NCI-H524 treated with DMSO at 0.1 percent for 48 hours (cell line): ENCODE results near the gene TSPAN8.
"Not testable (repeated sequence)": the region's sequence is repeated elsewhere in the genome, so short reads cannot be mapped to it uniquely, and the experiment has no call there.

Source experiments
- DNase-seq: peaks from one replicate; lab custom pipeline; 2025; lab: John Stamatoyannopoulos, UW

TSPAN8 gene

DNA sequence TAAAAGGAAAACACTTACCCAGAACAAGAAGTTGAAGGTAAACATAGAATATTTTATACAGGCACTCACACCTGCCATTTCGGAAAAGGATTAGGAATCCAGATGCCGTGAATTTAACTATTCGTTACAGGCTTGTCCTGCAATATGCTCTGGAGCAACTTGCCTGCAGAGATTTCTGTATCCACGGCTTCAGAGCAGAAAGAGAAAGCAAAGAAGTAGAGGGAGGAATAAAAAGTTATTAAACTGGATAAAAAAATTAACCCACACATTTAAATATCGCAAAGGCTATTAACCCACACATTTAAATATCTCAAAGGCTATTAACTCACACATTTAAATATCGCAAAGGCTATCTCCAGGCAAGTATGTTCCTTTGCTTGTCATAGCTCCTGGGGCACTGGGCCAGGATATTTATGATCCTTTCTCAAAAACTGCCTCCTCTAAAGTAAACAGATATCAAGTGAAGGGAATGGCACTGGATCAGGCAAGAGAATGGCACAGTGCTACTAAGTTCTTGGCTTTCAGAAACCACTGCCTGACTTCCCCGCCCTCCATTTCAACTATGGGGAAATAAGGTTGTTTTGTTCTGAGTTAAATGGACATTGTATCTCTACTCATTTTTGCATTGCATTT, at the start of gene TSPAN8:
Gene TSPAN8, minus strand, starts transcription at position 399 of the 633 bp plus-strand sequence. Its CDS starts 321 bp downstream, at position 78.
- peak; percentile 7 for DNase-seq

DNA sequence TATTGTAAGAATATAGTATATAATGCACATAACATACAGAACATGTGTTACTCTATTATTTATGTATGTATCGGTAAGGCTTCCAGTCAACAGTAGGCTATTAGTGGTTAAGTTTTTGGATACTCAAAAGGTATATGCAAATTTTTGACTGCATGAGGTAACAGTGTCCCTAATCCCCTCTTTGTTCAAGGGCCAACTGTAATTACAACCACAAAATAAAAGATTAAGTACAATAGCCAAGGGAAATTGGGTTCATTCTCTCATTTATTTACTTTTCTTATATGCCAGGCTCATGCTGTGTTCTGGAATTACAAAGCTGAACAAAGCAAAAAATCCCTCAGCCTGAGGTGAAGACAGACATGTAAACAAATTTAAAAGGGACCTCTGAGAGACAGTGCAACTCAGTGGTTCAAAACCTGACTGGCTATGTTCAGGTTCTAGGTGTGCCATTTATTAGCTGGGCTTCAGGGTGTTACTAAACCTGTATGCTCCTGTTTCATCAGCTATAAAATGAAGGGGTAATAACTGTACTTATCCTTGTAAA, 43.4 kb upstream of the TSPAN8 start:
- DNase-seq = no peak

DNA sequence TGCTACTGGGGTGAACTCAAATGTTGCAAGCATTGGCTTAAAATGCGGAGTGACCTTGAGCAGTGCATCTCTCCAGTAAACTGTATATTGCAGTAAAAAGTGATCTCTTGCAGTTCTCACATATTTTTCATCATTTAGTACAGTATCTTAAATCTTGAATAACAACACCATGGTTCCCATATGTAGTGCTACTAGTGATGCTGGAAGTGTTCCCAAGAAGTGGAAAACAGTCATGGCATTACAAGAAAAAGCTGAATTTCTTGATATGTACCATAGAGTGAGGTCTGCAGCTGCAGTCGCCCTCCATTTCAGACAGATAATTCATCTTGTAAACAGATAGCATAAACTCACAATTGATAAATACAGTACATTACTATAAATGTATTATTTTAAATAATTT, 42.9 kb upstream of the TSPAN8 start:
- no peak for DNase-seq

DNA sequence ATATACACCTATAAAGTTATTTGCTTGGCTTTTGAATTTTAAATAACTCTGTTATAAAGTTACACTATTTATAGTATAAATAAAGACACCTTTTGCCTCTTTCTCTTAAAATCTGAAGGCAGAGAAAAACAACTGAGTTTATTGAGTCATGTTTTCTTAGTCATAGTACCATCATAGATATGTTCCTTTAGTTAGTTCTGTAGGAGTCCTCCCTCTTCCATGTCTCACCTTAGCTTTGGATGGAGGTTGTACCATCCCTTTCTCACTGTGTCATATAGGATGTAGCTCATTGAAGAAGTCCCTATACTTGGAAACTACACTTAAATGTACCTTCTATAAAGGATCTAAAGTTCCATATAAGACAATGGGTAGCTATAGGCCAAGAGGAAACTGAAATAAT, 39.7 kb upstream of the TSPAN8 start:
- no peak for DNase-seq

DNA sequence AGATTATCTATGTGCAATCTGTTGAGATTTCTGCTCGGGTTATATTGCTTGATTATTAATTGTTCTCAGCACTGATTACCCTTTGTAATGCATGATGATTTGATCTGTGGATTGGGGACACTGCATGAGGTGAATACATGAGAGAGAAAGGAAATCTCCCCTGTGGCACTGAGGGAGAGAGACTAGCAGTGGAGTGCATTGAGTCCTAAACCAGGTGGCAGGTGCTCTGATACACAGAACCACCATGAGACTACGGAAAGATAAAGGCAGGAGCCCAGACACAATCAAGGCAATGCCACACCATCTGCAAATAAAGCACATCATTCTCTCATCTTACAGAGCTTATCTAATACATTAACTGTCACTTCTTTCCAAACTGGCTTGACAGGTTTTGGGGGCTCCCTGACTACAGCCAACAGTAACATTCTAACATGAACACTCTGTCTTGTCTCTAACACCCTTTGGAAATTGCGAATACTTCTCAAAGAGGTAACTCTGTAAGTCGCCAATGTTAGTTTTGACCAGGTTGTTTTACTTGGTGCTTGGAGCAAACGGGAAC, 37.6 kb upstream of the TSPAN8 start:
- no peak for DNase-seq

DNA sequence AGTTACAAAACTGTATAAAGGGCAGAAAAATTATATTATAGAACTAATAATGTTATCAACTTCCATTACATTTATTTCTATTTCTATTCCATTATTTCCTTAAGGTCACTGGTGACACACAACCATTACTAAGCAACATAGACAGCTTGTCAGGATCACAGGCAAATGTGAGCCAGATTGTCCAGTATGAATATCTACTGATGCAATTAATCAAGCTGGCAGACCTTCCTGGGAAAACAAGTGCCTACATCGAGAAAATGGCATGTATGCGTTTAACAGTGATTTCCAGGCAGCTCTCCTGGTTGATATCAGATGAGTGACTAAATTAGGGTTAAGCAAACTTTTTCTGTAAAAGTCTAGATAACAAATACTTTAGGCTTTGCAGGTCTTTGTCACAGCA, 36.9 kb upstream of the TSPAN8 start:
- DNase-seq = no peak

DNA sequence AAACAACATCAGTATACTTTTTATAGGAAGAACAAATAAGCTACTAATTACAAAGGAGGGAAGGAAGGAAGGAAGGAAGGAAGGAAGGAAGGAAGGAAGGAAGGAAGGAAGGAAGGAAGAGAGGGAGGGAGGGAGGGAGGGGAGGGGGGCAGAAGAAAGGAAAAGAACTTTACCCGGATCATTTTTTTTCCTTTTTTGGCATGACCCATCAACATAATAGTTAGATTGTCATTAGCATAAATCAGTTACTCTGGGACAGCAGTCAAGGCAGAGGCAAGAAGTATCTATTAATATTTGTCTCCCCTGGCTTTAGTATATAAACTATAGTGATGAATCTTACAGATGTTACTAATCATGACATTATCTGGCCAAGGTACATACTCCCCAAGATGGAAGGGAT, 35.2 kb upstream of the TSPAN8 start:
- no peak for DNase-seq

DNA sequence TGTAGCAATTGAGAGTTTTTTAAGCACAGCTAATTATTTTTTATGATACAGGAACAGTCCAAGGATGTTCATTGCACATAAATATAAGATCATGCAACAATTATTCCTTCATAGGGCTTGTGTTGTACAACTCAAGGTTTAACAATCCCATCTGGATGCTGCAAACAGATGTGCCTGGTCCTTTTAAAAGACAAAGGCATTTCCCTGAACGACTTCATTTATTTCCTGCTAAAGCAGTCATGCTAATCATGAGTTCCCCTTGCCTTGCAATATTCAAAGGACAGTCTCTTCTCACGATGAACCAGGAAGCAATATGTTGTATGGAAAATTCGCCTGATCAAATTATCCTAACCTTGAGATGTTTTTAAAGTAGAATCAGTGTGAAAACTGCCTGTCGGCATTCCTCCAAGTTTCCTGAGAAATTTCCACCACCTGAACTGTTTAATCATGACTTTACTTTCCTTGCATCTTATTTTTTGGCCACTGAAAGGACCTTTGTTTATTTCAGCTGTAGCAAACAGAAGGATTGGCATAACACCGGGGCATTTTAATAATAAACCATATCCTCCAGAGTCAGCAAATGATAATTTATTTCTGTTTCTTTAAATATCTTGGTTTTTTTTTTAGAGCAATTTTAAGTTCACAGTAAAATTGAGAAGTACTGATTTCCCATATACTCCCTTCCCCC, 33.9 kb upstream of the TSPAN8 start:
- DNase-seq = no peak

DNA sequence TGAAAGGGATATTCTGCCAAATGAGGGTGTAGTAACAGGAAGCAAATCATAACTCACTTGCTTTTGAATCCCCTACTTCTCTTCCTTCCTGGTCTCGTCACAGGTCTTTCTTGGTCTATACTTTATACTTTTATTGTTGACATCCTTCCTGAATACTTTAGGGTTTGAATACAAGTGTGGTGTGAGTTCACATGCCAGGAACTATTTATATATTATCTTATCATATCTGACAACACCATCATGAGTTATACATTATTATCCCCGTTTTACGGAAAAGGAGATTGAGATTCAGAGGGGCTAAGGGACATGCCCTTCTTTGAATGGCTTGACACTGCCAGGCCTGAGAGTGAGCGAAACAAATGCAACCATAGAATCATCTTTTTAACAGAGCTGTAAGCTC, 33.0 kb upstream of the TSPAN8 start:
- no peak for DNase-seq

DNA sequence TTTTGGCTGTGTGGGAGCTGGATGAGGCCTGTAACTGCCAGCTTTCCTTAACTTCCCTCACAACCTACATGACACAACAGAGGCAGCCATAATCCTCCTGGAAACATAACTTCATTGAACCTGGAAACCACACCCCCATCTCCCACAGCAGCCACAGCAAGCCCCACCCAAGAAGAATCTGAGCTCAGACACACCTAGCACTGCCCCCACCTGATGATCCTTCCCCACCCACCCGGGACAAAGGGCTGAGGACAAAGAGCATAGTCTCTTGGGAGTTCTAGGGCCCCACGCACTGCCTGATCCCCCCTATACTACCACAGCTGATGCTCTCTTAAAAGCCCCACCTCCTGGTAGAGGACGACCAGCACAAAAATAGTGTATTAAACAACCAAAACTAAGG, 29.6 kb upstream of the TSPAN8 start:
- DNase-seq = no peak

DNA sequence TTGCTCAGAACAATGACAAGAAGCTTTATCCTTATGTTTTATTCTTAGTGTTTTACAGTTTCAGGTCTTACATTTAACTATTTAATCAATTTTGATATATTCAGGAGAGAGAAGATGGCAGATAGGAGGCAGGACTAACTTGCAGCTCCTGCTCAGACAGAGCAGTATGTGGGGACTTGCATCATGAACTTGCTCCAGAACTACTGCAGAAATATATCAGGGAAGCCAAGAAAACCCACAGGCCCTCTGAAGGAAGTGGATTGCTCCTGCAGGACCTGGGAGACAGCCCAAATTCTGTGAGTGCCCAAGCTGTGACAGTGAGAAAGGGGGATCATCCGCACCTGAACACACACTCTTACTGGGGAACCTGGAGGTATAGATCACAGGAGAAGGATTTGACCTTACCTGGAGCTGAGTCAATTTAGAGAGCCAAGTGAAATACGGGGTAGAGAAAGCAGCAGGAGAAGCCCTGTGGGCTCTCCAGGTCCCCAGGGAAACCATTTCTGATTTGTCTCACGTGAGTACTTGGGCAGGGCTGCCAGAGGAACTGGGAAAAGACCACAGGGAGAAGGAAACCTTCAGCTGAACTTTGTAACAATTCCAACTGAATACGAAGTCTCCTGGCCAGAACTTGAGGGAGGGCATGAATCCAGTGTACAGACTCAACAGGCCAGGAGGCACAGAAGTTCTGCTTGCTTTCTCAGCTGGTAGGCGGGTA, 28.9 kb upstream of the TSPAN8 start:
- DNase-seq = no peak

DNA sequence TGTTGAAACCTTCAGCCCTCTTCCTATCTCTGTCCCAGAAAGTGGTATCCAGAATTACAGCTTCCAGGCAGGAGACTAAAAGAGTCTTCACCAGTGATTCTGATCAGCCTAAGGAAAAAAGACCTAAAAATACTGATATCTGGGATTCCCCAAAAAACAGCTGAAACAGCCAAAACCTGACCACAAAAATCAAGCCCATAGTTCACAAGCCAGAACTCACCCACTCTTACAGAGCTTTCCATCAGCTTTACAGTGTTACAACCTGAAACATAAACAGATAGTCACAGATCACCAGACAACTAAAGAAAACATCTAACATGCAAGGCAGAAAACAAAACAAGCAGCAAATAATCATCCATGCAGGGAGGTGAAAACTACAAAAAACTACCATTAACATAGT, 26.0 kb upstream of the TSPAN8 start:
- DNase-seq = no peak

DNA sequence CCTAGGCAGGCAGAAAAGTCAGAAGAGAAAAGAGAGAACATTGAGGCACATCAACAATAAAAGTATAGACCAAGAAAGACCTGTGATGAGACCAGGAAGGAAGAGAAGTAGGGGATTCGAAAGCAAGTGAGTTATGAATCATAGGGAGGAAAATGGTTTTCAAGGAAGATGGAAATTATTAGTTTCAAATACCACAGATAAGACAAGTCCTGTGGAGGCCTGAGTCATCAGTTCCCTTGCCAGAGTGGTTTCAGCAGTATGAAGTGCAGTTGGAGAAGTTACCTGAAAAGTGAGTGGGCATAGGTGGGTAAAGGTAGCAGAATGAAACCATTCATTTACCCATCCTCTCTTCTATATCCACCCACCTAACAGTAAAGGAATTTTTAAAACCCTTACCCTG, 25.2 kb upstream of the TSPAN8 start:
- no peak for DNase-seq

DNA sequence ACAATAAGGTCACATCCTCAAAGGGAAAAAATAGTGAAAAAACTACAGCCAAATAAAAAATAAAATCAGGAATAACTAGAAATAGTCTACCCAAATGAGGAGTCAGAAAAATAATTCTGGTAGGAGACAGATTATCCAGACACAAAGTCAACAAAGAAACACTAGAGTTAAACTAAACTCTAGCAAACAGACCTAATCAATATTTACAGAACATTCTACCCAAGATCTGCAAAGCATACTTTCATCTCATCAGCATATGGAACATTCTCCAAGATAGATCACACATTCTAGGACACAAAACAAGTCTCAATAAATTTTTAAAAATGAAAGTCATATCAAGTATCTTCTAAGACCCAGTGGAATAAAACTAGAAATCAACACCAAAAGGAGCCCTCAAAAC, 20.4 kb upstream of the TSPAN8 start:
- no peak for DNase-seq

DNA sequence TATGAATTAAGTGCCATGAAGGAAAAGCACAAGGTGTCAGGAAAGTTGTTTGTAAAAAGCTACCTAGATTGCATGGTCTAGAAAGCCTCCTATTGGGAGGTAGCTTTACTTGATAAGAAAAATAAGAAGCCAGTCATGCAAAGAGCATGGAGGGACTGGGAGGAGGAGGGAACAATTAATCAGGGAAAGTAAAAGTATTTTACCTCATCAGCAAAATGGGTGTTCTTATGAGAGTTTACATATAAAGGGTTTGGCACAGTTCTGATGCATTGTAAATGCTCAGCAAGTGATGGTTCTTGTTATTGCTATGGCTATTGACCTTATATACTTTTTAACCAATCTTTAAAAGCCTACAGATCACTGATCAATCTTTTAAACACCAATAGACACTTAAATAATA, 17.0 kb upstream of the TSPAN8 start:
- no peak for DNase-seq

DNA sequence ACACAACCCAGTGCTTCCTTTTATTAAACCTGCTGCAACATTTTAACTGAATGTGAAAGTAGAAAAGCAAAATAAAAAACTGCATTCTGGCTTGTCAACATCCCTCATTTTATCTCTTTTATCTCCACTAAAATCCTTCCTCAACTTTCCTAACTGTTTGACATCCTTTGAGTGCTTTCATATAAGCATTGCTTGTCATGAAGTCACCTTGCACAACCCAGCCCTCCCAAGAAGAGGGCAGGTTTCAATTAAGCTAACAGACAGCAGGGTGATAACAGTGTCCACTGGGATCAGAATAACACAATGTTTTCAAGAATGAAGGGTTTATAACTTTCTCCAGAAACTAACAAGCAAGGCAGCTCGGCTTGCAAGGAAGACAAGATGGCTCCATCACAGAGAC, 16.3 kb upstream of the TSPAN8 start:
- DNase-seq = no peak

DNA sequence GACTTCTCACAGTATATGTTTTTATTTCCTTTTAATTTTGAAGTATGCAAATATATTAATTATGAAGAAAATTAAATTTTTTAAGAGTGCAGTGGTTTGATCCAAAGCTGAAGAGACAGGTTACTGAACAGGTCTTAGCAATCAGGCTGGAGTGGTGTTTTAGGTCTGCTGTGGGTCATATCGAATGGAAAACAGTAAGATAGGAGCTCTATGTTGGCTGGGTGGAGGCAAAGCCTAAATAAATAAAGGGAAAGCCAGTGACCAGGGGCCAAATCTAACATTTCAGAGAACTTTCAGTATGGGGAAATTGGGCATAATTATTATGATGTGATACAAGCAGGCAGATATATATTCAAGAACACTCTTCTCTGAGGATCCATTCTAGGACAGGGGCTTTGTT, 12.7 kb upstream of the TSPAN8 start:
- DNase-seq = no peak

DNA sequence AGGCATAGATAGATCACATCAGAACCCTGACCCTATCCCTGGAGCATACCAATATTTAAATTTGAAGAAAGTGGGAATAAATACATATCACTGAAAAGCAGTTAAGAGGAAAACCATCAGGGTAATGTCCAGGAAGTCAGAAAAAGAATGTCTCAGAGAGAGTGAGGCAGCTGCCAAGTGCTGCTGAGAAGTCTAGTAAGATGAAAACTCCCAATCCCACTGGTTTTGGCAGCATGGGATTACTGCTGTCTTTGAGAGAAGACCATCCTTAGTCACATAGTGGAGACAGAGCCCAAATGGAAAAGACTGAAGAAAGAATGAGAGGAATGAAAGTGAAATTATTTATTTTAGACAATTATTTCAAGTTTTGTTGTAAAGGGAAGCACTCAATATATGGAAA, 11.5 kb upstream of the TSPAN8 start:
- DNase-seq = no peak

DNA sequence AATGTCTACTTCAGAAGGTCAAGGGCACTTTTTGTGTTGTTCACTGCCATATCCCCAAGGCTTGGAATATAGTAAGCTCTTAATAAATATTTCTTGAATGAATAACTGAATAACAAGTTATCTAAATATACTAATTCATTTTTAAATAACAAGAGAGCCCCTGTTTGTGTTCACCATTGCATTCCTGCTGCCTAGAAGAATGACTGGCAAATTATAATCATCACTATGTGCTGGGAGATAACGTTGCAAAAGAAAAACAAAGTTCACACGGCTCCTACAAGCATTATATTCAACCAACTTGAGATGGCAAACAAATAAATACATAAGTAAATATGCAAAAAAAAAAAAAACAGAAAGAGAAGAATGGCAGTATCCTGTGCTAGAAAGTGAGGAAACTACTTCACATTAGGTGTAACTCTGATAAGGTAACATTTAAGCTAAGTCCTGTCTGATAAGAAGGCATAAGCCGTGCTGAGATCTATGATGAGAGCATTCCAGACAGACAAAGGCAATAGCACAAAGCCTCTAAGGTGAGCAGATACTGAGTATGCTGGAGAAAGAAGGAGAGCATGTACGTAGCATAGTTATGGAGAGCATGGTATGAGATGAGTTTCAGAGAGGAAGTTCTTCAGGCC, 9.2 kb upstream of the TSPAN8 start:
- DNase-seq = no peak

DNA sequence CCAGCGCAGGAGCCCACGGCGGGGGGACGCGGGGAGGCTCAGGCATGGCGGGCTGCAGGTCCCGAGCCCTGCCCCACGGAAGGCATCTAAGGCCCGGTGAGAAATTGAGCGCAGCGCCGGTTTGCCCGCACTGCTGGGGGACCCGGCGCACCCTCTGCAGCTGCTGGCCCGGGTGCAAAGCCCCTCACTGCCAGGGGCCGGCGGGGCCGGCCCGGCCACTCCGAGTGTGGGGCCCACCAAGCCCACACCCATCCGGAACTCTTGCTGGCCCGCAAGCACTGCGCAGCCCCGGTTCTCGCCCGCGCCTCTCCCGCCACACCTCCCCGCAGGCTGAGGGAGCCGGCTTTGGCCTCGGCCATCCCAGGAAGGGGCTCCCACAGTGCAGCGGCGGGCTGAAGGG, 8.5 kb upstream of the TSPAN8 start:
- no peak for DNase-seq

DNA sequence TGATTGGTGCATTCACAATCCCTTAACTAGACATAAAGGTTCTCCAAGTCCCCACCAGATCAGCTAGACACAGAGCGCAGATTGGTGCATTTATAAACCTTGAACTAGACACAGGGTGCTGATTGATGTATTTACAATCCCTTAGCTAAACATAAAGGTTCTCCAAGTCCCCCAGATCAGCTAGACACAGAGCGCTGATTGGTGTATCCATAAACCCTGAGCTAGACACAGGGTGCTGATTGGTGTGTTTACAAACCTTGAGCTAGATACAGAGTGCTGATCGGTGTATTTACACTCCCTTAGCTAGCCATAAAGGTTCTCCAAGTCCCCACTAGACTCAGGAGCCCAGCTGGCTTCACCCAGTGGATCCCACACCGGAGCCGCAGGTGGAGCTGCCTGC, 8.0 kb upstream of the TSPAN8 start:
- DNase-seq = not testable (repeated sequence)

DNA sequence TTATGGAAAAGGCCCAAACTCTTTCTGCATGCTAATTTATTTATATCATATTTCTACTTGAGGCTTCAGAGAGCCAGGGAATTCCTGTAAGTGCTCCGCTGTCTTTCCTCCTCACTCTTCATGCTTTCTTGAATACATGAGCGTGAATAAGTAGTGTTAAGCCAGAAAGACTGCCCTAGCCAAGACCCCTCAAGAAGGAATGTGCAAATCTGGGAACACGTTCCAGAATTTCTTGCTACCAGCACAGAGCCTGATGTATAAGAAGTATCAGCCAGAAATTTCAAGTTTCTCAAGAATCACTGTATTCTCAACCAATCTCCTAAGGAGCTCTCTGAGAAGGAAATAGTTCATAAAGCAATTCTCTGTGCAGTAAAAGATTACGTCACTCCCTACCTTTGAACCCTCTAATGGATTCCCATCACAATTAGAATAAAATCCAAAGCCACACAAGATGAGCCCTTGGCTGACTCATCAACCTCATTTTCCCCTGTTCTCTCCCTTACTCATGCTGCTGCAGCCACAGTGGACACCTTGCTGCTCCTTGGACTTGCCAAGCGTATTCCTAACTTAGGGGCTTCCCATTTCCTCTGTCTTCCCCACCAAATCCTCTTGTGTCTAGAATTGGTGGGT, 6.9 kb upstream of the TSPAN8 start:
- DNase-seq = no peak
